Choroid plexus epithelial cell (primary cell): ENCODE data around the gene FBXL16.

Experiments
- DNase-seq: peaks from one replicate; pipeline ENCODE4 v3.0.0-alpha.2; 2010; ENCODE audit warnings: low read depth
- H3K4me3 ChIP-seq: 2 replicates; pipeline ENCODE4 v1.5.1; 2011; ENCODE audit warnings: low read depth, mild to moderate bottlenecking, control low read depth, low read length, moderate library complexity
- CTCF ChIP-seq: conservative IDR thresholded peaks from 2 replicates; pipeline ENCODE4 v1.5.1; 2011; ENCODE audit warnings: low read depth, mild to moderate bottlenecking, control low read depth, inconsistent platforms, low read length, moderate library complexity

FBXL16 gene

GRCh38 chr16:689175-689897 lies 16.3 kb downstream of the FBXL16 start:
- no peak for TF ChIP-seq CTCF
- no peak for DNase-seq
- peak overlapping the region; percentile 84 for H3K4me3 ChIP-seq

- no peak for DNase-seq
- no peak overlapping the region for H3K4me3 ChIP-seq
- no peak for TF ChIP-seq CTCF
These were observed 18.1 kb downstream of the FBXL16 start for GRCh38 chr16:687499-687898.

- H3K4me3 ChIP-seq = no peak overlapping the region
- DNase-seq = no peak
- TF ChIP-seq CTCF = no peak
These were observed 18.9 kb downstream of the FBXL16 start for GRCh38 chr16:686459-687260.

GRCh38 chr16:685967-686366 lies 19.6 kb downstream of the FBXL16 start:
- no peak overlapping the region for H3K4me3 ChIP-seq
- DNase-seq = peak; percentile 42
- peak; percentile 54 for TF ChIP-seq CTCF

- DNase-seq = no peak
- TF ChIP-seq CTCF = no peak
- peak overlapping the region; percentile 69 for H3K4me3 ChIP-seq
These were observed 20.5 kb downstream of the FBXL16 start for GRCh38 chr16:684961-685696.

- DNase-seq = peak; percentile 97
- no peak for TF ChIP-seq CTCF
- peak within 1 kb of the TSS; percentile 69 for H3K4me3 ChIP-seq
These were observed 21.4 kb downstream of the FBXL16 start, which contains the start of gene JMJD8 for GRCh38 chr16:684071-684794. JMJD8 (minus strand) TSS chr16:684334; CDS start chr16:684319, 15 bp downstream.
